ENCODE data around the gene FBH1.
"Not testable (repeated sequence)": the region's sequence is repeated elsewhere in the genome, so short reads cannot be mapped to it uniquely, and the experiment has no call there.

FBH1 gene

DNA sequence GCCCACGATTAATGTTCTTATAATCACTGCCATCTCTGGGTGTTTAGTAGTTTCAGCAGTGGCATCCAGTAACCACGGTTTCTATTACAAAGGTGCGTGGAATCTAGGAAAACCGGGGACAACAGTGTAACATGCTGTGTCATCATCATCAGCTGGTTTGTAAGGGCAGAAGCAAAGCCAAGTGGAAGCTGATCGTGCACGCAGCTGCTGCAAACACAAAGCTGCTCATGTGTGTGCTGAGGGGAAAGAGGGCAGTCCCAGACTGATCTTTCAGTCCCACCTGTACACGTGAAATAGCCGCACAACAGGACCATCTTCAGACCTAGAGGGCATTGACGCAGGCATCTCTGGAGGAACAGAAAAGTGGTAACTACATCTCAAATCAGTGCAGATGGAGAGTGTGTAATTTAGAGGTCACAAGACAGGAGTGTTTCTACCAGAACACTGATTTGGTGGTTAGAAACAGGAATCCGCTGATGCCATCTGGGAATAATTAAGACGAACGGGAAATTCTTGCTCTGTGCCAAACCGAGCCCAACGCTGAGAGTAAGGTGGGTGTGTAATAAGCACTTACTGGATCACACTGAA is 13.8 kb upstream of the FBH1 start:
- DNase-seq: no peak

DNA sequence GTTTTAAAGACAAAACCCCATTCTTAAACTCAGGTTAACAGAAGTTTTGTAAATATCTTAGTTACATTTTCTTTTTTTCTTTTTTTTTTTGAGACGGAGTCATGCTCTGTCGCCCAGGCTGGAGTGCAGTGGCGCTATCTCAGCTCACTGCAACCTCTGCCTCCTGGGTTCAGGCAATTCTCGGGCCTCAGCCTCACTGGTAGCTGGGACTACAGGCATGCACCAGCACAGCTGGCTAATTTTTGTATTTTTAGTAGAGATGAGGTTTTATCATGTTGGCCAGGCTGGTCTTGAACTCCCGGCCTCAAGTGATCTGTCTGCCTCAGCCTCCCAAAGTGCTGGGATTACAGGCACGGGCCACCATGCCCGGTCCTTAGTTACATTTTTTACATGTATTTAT is 13.0 kb upstream of the FBH1 start:
- not testable (repeated sequence) for DNase-seq

GRCh38 chr10:5882961-5883360 is 7.1 kb upstream of the FBH1 start:
- no peak for DNase-seq

DNA sequence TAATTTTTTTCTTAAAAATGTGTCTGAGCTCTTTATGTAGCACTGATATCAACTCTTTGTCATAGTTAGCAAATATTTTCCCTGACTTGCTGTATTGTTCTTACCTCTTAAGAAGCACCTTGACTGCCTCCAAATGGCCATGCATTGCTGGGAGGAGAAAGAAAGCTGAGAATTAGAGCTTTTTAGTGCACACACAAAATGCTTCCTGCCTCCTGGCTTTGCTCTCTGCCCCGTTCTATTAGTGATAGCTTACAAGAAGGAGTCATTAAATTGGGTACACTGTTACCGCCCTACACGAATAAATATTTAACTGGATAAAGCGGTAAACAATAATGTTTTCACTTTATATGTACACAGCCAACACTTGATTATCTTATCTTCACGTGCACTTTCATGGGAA is 4.4 kb upstream of the FBH1 start:
- DNase-seq: no peak

- no peak for DNase-seq
These were observed 3.0 kb upstream of the FBH1 start for GRCh38 chr10:5887029-5887428.

GRCh38 chr10:5887641-5888040 is 2.4 kb upstream of the FBH1 start:
- DNase-seq: no peak

DNA sequence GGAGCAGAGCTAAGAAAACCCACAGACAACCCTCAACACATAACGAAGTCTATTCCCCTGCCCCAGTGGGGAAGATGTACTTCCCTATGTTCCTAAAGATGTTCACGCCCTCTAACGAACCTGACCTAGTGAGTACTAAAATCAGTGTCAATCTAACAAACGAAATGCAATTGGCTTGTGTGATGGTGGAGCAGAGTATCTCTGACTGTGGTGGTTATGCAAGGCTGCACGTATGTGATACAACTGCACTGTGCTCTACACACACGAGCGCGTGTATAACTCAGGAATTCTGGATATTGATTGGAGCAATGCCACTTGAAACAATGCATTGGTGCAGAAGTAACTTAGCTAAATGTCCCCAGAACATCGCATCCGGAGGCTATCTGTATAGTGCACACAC is 1.7 kb upstream of the FBH1 start:
- peak; percentile 48 for DNase-seq

- peak; percentile 54 for DNase-seq
These were observed 1.0 kb upstream of the FBH1 start for GRCh38 chr10:5888843-5889623.

DNA sequence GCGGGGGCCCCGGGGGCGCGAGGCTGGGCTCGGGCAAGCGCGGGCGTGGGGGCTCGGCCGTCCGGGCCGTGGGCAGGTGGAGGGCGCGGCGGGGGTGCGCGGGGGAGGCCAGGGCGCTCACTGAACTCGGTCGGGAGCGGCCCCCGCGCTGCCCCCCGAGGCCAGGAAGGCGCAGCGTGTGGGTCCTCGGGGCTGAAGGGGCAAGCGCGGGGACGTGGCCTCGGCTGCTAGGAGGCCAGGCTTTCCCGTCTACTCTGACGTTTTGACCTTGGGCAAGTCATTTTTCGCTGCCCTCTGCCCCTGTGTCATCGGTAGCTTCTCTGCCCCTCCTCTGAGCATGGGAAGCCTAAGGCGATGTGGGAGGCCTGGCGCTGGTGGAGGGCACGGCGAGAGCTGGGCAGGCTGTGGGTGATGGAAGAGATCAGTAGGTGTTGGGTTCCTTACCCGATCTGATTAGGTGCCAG is 441 bp downstream of the FBH1 start:
- DNase-seq: peak; percentile 51

DNA sequence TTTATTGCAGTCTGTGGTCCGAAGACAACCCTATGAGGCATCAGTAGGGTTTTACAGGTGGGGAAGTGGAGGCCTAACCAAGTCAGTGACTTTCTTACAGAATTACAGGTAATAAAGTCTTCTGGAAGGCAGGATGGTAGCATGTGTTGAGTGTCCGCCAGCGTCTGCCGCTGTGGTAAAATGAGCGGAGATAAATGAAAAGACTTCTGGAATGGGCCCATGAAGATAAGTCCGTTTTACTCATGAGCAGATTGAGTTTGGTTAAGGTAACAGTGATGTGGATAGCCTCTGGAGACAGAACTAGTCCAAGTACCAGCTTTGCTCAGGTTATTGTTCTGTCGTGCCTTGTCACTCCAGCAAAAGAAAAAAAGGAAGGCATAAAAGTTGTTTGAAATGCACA is 966 bp downstream of the FBH1 start:
- peak; percentile 48 for DNase-seq

GRCh38 chr10:5892007-5892406 is 2.0 kb downstream of the FBH1 start:
- no peak for DNase-seq

DNA sequence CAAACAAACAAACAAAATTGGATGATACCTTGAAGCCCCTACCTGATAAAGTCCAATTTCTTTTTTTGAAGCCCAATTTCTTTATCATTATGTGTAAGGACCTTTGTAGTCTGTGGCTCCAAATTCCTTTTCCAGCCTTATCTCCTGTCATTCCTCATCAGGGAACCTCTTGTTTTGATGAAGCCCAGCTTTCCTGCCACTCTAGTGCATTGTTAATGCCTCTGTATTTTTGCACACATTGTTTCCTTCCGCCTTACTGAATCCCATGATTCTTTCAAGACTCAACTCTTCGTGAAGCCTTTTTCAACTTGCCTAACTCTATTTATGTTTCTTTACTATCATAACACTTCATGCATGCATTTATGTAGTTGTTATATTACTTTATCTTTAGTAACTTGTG is 3.3 kb downstream of the FBH1 start:
- DNase-seq: no peak

- DNase-seq: no peak
These were observed 4.4 kb downstream of the FBH1 start for GRCh38 chr10:5894403-5894802.

- peak; percentile 94 for DNase-seq
These were observed 4.8 kb downstream of the FBH1 start for GRCh38 chr10:5894873-5895272.

GRCh38 chr10:5895365-5895764 is 5.3 kb downstream of the FBH1 start:
- no peak for DNase-seq

DNA sequence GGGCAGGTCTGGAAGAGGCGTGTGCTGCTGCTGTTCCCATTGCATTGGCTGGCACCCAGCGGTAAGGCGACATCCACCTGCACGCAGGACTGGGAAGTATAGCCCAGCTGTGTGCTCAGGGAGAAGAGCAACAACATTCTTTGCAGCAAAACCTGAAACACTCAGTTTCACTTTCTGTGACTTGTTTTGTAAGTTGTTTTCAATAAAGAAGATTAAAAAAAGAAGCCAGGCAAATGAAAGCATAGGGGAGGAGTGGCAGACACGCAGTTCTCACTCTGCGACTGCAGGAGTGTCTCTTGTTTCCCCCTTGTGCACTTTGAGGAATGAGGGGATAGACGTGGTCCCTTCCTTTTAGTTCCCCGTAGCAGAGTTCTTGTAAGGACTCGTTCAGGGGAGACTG is 5.8 kb downstream of the FBH1 start:
- peak; percentile 20 for DNase-seq

DNA sequence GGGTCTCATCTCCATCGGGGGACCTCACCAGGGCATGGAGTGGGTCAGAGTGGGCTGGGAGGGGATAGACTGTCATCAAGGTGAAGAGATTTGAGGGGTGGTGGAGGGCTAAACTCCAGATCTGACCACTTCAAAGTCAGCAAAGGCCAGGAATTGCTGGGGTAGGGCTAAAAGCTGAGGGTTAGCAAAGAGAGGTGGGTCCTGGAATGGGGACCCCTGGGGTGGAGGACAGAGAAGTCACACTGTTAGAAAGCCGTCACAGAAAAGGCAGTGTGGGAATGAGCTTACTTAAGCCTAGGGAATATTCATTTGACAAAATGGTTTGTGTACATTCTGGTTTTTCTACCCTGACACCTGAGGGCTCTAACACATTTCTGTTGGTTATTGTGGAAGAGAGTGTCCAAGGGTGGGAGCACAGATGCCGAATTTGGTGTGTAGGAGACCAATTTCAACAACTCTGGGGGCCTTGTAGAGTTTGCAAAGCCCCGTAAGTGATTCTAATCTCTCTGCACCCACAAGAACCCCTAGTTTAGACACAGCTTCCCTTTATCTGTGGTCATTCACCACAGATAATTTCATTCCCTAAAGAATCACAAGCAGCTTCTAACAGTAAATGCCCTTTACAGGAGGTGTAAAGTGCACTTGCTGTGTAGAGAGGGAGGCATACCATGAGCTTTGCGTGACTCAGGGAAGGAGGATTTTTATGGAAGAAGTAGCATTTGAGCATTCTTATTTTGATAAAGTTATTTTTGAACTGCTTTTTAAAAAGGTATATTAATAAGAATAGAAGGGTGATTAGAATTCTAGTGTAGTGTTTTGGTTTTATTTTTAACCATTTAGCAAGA is 6.4 kb downstream of the FBH1 start:
- peak; percentile 67 for DNase-seq

- DNase-seq: peak; percentile 55
These were observed 7.0 kb downstream of the FBH1 start for GRCh38 chr10:5897053-5897340.

DNA sequence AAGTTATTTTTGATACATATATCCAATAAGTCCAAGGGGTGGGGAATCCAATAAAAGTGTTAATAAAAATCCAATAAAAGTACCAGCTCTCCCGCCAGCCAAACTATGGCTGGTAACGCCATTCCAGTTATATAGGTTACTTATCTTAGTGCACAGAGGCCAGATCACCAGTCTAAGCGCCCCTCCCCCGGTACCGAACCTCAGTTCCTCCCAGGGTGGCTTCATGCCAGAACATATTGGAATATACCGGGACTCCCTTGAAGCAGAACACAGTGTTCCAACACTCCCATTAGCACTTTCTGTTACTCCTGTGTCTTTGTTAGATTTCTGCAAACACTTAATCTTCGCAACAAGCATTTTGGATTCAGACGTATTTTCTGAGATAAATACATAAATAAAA is 7.5 kb downstream of the FBH1 start:
- DNase-seq: peak; percentile 67

DNA sequence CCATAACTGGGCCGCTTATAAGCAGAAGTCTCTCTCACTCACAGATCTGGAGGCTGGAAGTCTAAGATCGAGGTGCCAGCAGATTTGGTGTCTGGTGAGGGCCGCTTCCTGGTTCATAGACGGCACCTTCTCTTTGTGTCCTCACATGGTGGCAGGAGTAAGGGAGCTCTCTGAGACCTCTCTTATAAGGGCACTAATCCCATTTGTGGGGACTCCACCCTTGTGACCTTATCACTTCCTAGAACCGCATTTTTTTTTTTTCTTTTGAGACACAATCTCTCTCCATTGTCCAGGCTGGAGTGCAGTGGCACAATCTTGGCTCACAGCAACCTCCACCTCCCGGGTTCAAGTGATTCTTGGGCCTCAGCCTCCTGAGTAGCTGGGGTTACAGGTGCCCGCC is 8.1 kb downstream of the FBH1 start:
- peak; percentile 35 for DNase-seq

DNA sequence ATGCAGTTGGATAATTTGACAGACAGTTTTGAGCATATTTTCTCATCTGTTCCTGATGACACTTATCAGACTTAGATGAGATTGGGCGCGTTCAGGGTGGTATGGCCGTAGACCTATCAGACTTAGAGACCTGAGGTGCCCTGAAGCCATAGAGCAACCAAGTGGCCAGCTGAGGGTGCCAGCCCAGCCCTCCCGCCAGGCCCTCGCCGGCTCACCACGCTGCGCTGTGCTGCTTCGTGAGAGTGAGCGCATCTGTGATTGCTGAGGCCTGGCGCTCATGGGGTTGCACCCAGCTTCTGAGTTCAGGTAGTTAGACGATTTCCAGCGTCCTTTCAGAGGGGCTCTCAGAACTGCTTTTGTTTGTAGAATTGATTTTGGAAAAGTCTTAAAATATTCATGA is 10.2 kb downstream of the FBH1 start:
- no peak for DNase-seq

DNA sequence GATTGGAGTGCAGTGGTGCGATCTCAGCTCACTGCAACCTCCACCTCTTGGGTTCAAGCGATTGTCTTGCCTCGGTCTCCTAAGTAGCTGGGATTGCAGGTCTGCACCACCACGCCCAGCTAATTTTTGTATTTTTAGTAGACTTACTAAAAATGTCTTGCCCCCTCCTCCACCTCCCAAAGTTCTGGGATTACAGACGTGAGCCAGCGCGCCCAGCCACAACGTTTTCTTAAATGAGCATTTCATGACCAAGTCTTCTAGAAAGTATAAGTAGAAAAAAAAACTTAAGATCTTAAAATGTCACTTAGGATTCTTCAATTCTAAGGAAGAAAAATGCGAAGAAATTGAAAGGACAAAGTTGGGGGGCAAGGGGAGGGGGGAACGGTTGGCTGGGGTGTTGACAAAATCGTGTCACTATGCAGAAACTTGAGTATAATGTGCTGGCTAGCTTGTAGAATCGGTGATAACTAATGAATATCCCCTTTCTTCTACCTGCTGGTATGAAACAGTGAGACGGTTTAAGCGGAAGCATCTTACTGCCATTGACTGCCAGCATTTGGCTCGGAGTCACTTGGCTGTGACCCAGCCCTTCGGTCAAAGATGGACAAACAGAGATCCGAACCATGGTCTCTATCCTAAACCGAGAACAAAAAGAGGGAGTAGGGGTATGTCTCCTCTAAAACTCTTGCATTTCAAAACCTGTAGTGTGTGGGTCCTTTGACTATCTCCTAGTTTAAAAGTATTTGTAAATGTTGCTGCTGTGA is 12.7 kb downstream of the FBH1 start:
- no peak for DNase-seq

GRCh38 chr10:5903563-5903962 is 13.5 kb downstream of the FBH1 start:
- no peak for DNase-seq

Data from hematopoietic multipotent progenitor cell treated with erythropoietin and hydrocortisone succinate and interleukin-3 and kit ligand, for 6 days (in vitro differentiated cells).